Left forelimb (tissue), 1 donor: ENCODE data around the gene SRP54.
"Not testable (repeated sequence)": the region's sequence is repeated elsewhere in the genome, so short reads cannot be mapped to it uniquely, and the experiment has no call there.

ENCODE experiments used
- DNase-seq: peaks from one replicate; pipeline ENCODE4 v3.0.0-alpha.2; 2018; ENCODE audit warnings: low spot score

SRP54 gene

DNA sequence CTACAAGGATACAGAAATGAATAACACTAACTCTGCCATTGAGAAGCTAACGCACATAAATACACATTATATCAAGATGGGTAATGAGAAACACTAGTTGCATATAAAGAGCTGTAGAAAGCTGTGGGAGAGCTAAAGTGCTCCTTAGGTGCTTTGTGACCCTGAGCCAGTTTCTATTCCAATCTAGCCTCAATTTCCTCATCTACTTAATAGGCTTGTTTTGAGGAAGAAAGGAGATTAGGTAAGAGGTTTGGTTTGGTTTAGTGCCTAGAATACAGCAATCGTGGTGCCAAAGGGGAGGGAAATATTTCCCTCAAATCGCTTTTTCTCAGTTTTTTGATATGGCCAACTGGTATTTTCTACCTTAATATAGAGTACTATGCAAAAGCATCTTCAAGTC lies 994 bp downstream of the SRP54 start:
- no peak for DNase-seq

DNA sequence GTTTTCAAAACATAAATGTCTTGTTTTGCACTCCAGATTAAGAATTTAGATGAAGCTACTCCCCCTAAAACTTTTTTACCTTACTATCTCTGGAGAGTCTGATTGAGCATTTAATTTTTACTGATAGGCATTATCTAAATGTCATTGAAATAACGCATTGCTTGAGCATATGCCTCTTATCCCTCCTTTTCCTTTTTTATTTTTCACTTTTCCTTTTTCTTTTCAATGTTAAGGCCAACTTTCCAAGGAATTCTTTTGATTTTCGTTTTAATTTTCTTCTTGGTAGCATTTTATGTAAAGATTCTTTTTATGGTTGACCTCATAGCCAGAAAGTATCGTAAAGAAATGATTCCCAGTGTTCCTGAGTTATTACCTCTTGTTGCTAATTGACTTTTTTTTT lies 2.9 kb downstream of the SRP54 start:
- DNase-seq: no peak

DNA sequence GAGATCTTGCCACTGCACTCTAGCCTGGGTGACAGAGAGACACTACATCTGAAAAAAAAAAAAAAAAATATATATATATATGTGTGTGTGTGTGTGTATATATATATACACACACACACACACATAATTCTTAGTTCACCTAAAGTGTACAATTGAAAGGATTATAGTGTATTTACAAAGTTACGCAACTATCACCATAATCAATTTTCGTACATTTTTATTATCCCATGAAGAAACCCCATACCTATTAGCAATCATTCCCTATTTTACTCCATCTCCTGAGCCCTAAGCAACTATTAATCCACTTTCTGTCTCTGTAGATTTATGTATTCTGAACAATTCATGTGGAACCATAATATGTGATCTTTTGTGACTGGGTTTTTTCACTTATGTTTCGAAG lies 4.4 kb downstream of the SRP54 start:
- DNase-seq: no peak

DNA sequence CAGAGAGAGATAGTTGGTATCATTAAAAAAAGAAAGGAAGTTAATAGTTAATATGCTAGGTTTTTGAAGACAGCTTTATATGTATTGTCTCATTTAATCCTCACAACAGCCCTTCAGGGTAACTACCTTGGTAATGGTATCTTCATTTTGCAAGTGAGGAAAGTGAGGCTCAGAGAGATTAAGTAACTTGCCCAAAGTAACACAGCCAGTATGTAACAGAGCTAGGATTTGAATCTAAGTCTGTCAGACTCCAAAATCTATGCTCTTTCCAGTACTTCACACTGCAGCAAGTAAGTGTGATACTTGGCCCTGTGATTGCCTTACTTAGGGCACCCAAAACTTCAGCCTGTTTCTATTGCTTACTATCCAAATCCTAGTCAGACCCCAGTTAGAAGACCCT lies 7.0 kb downstream of the SRP54 start:
- DNase-seq: no peak

DNA sequence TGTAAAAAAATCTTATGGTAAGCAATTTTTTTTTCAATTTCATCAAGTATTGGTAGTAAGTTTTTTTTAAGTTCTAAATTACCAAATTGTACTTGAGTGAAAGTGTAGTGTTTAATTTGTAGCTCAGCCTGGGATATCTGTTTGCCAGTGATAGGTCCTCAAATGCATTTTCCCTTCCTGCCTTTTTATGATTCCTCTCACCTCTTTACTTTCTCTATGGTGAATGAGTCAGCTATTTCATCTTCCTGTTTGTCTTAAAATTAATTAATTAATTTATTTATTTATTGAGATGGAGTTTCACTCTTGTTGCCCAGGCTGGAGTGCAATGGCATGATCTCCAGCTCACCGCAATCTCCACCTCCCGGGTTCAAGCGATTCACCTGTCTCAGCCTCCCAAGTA lies 10.6 kb downstream of the SRP54 start:
- no peak for DNase-seq

DNA sequence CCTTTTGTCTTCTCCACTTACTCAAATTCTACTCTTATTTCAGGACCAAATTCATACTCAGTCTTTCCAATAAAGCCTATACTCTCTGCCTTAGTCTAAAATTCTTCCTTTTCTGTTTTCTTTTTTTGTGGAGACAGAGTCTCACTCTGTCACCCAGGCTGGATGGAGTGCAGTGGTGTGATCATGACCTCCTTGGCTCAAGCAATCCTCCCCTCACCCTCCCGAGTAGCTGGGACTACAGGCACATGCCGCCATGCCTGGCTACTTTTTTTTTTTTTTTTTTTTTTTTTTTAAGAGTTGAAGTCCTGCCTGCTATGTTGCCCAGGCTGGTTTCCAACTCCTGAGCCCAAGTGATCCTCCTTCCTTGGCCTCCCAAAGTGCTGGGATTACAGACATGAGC lies 11.9 kb downstream of the SRP54 start:
- DNase-seq: no peak

DNA sequence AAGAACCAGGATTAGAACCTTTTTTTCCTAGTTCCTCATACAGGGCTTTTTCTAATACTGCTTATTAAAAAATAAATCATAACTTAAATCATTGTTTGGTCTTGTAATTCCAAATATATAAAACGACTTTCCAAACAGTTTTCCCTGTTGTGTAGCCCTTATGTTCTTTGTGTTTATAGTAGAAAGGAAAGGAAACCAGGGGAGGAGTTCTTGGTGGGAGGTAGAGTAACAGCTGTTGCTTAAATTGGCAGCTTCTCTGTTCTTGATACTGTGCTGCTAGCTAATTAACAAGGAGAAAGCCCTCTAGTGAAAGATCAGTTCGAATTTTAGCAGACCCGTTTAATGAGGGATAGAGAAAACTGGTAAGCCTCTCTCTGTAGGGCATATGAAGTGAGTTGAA lies 15.0 kb downstream of the SRP54 start:
- no peak for DNase-seq

DNA sequence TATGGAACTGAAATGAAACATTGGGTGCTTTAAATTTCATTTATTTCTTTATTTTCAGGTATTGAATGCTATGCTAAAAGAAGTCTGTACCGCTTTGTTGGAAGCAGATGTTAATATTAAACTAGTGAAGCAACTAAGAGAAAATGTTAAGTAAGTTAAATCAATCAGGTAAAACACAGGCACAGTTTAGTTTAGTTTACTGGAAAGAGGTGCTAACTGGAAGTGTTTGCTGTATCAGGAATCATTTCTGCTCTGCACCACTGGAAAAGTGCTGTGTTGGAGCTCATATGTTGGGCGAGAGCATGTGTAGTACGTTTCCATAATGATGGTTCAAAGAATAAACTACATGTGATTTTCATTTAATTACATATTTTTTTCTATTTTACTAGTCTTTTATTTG lies 16.7 kb downstream of the SRP54 start:
- no peak for DNase-seq

DNA sequence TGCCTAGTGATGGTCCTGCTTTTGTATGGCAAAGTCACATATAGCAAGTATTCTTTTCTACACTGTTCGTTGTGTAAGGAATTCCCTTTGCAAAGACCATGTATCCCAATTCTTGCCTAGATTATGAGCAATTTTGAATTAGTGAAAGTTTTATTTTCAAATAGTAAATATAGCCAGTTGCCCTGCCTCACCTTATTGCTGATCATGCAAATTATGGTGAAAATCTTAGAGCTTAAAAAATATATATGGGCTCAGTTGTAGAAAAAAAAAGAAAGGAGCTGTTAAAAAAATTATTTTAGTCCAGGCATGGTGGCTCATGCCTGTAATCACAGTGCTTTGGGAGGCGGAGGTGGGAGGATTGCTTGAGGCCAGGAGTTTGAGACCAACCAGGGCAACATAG lies 18.8 kb downstream of the SRP54 start:
- DNase-seq: no peak

DNA sequence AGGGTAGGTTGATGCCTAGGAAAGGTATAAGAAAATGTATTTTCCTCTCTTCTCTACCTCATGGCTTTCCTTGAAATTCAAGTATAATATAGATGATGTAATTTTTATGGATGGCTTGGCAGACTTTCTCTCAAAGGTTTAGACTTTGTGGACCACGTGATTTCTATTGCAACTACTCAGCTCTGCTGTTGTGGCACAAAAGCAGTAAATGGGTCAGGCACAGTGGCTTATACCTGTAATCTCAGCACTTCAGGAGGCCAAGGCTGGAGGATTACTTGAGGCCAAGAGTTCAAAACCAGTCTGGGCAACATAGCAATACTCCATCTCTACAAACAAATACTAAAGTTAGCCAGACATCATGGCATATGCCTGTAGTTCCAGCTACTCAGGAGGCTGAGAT lies 22.0 kb downstream of the SRP54 start:
- no peak for DNase-seq

DNA sequence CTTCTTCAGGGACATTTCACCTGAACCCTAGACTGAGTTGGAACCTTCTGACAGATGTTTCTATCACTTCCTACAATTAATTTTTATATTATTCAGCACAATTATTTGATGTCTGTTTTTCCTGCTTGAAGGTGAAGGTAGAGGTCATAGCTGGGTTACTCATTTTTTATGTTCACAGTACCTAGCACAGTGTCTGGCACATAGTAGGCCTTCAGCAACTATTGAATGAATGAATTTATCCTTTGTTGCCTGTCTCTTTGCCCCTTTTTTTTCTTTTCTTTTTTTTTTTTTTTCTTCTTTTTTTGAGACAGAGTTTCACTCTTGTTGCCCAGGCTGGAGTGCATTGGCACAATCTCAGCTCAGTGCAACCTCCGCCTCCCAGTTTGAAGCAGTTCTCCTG lies 33.8 kb downstream of the SRP54 start:
- no peak for DNase-seq

DNA sequence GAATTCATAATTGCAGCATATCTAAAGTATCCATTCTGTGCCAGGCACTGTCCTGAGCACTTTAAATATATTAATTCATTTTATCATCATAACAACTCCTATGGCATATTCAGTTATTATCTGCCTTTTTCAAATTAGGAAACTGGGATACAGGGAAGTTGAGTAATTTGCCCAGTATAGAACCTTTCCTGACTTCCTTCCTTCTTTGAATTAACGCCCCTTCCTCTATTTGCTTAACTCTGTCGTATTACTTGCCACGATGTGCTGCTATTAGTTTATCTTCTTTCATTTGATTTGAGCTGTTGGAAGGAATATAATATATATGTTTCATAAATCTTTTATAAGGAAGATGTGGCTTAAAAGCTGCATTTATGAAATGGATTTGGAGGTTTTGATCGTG lies 37.9 kb downstream of the SRP54 start:
- DNase-seq: no peak

DNA sequence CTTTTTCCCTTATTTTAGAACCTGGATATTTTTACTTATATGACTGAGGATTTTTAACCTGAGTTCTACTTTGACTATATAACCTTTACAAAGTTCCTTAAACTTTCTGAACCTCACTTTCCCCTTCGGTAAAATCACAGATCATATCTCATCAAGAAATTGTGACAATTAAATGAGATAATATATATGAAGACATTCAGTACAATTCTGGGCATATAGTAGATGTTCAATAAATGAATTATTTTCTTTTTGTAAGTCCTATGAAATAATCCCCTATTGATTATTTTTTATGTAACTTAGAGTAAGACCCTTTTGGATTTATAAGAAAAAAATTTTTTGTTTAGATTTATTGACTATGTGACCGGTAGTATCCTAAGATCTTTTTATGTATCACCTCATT lies 45.6 kb downstream of the SRP54 start:
- DNase-seq: no peak

DNA sequence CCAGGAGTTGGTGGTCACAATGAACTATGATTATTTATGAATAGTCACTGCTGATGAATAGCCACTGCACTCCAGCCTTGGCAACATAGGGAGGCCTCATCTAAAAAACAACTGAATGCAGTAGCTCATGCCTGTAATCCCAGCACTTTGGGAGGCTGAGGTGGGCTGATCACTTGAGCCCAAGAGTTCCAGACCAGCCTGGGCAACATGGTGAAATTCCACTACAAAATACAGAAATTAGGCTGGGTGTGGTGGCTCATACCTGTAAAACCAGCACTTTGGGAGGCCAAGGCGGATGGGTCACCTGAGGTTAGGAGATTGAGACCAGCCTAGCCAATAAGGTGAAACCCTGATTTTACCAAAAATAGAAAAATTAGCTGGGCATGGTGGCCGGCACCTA lies 49.8 kb downstream of the SRP54 start:
- no peak for DNase-seq

DNA sequence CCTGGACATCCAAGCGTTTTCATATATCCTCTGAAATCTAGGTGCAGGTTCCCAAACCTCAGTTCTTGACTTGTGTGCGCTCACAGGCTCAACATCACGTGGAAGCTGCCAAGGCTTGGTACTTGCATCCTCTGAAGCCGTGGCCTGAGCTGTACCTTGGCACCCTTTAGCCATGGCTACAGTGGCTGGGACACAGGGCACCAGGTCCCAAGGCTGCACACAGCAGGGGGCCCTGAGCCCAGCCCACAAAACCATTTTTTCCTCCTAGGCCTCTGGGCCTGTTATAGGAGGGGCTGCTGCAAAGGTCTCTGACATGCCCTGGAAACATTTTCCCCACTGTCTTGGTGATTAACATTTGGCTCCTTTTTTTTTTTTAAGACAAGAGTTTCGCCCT lies 51.6 kb downstream of the SRP54 start:
- DNase-seq: no peak

DNA sequence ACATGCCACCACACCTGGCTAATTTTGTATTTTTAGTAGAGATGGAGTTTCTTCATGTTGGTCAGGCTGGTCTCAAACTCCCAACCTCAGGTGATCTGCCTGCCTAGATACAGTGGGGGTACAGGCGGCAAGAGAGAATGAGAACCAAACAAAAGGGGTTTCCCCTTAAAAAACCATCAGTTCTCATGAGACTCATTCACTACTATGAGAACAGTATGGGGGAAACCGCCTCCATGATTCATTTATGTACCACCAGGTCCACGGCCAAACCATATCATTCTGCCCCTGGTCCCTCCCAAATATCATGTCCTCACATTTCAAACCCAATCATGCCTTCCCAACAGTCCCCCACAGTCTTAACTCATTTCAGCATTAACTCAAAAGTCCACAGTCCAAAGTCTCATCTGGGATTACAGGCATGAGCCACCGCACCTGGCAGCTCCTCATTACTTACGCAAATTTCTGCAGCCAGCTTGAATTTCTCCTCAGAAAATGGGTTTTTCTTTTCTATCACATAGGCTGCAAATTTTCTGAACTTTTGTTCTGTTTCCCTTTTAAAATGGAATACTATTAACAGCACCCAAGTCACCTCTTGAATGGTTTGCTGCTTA lies 52.3 kb downstream of the SRP54 start:
- not testable (repeated sequence) for DNase-seq

DNA sequence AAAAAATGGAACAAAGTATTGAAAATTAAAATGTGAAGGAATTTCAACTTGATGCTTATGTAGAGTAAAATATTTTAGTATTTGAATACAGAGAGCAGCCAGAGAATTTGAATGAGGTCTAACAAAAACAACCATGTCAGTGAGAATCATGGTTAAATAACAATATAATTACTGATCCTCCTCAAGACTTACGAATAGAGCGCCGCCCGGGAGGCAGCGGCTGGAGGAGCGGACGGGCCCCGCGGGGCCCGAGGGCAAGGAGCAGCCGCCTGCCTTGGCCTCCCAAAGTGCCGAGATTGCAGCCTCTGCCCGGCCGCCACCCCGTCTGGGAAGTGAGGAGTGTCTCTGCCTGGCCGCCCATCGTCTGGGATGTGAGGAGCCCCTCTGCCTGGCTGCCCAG lies 55.5 kb downstream of the SRP54 start:
- not testable (repeated sequence) for DNase-seq

DNA sequence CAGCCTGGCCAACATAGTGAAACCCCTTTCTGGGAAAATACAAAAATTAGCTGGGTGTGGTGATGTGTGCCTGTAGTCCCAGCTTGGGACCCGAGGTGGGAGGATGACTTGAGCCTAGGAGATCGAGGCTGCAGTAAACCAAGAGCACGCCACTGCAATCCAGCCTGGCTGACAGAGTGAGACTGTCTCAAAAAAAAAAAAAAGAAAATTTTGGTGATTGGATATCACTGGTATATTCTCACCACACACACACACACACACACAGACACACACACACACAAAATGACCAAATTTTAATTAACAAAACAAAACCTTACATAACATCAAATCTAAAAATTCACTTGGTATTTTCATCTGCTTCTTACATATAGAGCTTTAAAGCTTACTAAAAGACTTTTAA lies 59.8 kb downstream of the SRP54 start:
- no peak for DNase-seq

DNA sequence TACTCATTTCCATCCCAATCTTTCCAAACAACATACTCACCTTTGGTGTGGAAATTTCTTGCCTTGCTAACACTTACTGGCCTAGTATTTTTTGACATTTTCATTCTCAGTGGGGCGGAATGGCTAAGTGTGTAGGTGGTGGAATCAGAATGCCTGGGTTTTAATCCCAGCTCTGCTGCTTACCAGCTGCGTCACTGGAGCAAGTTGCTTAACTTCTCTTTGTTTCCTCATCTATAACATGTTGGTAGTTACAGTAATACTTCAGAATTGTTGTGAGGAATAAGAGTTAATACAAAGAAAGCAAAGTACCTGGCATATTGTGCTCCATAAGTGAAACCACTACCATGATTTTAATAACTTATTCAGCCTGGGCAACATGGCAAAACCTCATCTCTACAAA lies 60.3 kb downstream of the SRP54 start:
- DNase-seq: no peak

DNA sequence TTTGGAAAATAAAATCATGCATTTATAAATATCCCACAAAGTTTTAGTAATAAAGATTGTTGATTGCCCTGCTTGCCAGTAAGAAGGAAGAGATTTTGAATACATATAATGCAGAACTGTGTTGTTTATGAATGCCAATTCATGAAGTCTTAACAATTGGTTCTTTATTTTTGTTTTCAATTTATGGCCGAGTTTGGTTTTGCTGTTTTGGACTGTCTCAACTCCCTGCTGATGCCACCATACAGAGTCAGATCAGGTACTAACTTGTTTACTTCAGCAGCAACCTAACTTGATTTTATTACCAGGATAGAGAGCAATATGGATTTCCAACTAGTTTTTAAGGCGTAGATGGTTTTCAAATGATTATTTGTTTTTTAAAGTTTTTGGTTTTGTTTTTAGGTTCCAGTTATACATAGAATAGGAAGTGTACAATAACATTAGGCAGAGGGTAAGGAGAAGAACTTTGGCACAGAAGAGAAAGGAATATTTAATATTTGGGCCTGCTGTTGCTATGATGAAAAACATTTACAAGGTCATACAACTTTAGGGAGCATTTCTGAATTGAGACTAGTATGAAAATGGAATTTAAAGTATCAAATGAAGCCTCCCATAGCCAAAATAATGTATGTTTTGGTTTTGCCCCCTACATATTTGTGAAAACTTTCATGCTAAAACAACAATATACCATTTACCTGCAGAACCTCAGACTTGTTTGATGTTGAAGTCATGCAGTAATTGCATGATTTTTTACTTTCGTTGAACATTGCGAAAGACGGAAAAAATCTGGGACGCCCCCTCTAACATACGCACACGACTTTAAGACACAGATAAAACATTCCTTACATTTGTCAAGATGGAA lies 62.4 kb downstream of the SRP54 start:
- no peak for DNase-seq

DNA sequence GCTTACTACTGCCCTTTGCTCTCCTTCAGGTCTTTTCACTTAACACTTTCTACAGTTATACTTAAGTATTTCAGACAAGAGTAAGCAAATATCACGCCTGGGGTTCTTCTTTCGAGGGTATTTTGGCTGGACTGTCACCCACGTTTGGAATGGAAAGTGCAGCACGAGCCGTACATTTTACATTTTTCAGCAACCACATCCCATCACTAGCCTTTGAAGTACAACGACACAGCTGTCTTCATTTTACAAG lies 62.9 kb downstream of the SRP54 start:
- no peak for DNase-seq

DNA sequence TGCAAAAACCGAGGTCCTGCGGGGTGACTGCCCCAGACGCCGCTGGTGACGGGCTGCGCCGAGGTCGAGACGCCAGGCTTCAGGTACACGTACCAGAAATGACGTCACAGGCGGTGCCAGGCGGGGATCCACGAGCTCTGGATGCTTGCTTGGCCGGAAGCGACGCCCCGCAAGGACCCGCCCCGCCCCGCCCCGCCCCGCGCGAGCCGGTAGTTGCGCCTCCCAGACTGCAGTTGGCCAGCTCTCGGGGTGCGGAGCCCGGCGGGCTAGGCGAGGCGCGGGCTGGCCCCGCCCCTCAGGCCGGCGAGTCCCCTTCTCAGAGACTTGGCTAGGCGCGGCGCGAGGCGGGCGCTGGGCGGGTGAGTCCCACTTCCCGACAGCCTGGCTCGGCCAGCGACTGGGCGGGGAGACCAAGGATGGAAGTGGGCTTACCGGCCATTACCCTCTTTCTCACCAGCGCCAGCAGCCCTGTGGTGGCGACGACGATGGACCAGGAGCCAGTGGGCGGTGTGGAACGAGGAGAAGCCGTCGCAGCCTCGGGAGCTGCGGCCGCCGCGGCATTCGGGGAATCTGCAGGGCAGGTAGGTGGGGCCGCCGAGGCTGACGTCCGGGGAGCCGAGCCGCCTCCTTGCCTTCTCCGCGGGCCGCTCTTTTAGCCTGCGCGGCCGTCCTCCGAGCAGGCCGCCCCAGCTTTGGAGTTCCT lies 63.4 kb downstream of the SRP54 start, which contains the start of gene FAM177A1:
Gene FAM177A1, plus strand, starts transcription at position 225 of the 703 bp plus-strand sequence. Its CDS starts 192 bp downstream, at position 417.
- peak; percentile 99 for DNase-seq

DNA sequence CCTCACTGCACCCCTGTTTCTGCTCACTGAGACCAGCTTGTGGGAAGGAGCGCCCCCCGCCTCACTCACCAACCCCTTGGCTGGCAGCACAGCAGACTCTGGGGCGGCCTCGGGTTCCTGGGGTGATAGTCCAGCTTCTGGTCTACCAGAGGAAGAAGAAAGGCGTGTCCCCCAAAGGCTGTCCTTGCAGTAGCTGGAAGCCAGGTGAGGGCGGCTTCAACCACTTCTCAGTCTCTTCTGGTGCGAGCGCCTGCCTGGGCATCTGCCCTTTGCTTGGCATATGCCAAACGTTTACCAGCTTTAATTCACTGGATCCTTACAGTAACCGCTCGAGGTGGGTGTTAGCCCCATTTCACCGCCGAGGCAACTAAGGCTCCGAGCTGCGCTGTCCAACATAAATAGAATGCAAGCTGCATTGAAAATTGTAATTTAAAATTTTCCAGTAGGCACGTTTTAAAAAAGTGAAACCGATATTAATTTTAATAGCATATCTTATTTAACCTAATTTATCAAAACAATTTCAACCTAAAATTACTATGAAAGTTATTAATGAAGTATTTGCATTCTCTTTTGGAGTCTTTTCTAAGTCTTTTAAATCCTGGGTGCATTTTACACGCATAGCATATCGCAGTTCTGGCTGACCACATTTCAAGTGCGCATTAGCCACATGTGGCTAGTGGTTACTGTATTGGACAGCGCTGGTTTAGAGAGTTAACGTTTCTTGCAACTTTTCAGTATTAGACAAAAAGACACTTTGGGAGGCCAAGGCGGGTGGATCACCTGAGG lies 64.2 kb downstream of the SRP54 start:
- no peak for DNase-seq
